GM20431 (cell line): ENCODE measurements around the gene APLF.
"Not testable (repeated sequence)": the region's sequence is repeated elsewhere in the genome, so short reads cannot be mapped to it uniquely, and the experiment has no call there.

Experiments used
- in situ Hi-C: fragments of 300-500 bp; cut with MseI, MboI; formaldehyde crosslinking; loops from one replicate; pipeline ENCODE4 v1.15.0; 2020; ENCODE audit warnings: low sequenced_read_pairs; ENCODE audit not compliant: unreplicated experiment

Gene APLF

GRCh38 chr2:68565273-68565672 is 97.9 kb downstream of the APLF start:
- in situ Hi-C loops: no loop called here

- in situ Hi-C loops: no loop called here
Observed at GRCh38 chr2:68565858-68566257, 98.5 kb downstream of the APLF start.

- in situ Hi-C loops: no loop called here
Observed at GRCh38 chr2:68566362-68566761, 99.0 kb downstream of the APLF start.

- in situ Hi-C loops: no loop called here
Observed at GRCh38 chr2:68568116-68568515, 100.7 kb downstream of the APLF start.

- in situ Hi-C loops: no loop called here
Observed at GRCh38 chr2:68569604-68570003, 102.2 kb downstream of the APLF start.

GRCh38 chr2:68570434-68570833 is 103.0 kb downstream of the APLF start:
- in situ Hi-C loops: not testable (repeated sequence)

- in situ Hi-C loops: no loop called here
Observed at GRCh38 chr2:68574202-68574791, 106.9 kb downstream of the APLF start.

- in situ Hi-C loops: no loop called here
Observed at GRCh38 chr2:68577183-68577582, 109.8 kb downstream of the APLF start.

GRCh38 chr2:68579689-68580088 is 112.3 kb downstream of the APLF start:
- in situ Hi-C loops: no loop called here

- in situ Hi-C loops: no loop called here
Observed at GRCh38 chr2:68588589-68588988, 121.2 kb downstream of the APLF start.

GRCh38 chr2:68589963-68590362 is 122.6 kb downstream of the APLF start:
- in situ Hi-C loops: no loop called here

- in situ Hi-C loops: no loop called here
Observed at GRCh38 chr2:68590702-68591101, 123.3 kb downstream of the APLF start.

GRCh38 chr2:68591225-68591624 is 123.8 kb downstream of the APLF start:
- in situ Hi-C loops: no loop called here

- in situ Hi-C loops: no loop called here
Observed at GRCh38 chr2:68594041-68594440, 126.7 kb downstream of the APLF start.

GRCh38 chr2:68594674-68595492 is 127.5 kb downstream of the APLF start:
- in situ Hi-C loops: no loop called here

GRCh38 chr2:68595493-68595785 is 128.1 kb downstream of the APLF start:
- in situ Hi-C loops: not testable (repeated sequence)

- in situ Hi-C loops: not testable (repeated sequence)
Observed at GRCh38 chr2:68600495-68600894, 133.1 kb downstream of the APLF start.

- in situ Hi-C loops: no loop called here
Observed at GRCh38 chr2:68603059-68603458, 135.7 kb downstream of the APLF start.

- in situ Hi-C loops: no loop called here
Observed at GRCh38 chr2:68604077-68604476, 136.7 kb downstream of the APLF start.

- in situ Hi-C loops: no loop called here
Observed at GRCh38 chr2:68605939-68606338, 138.6 kb downstream of the APLF start.

GRCh38 chr2:68606759-68607158 is 139.4 kb downstream of the APLF start:
- in situ Hi-C loops: no loop called here

GRCh38 chr2:68607837-68608236 is 140.5 kb downstream of the APLF start:
- in situ Hi-C loops: no loop called here
